Coronary artery (tissue), 2 donors: ENCODE results near the gene PHKA1.

Source experiments
- DNase-seq: peaks from one replicate; pipeline ENCODE4 v3.0.0-alpha.2; 2017; ENCODE audit warnings: low spot score
- H3K27ac ChIP-seq, 2 donors: fragments of 200-600 bp; sonication (generic); one replicate each; pipeline ENCODE4 v1.5.1; 2016 to 2019
- H3K4me3 ChIP-seq: fragments of 200-600 bp; sonication (generic); 2 replicates; pipeline ENCODE4 v1.5.1; 2016; ENCODE audit warnings: mild to moderate bottlenecking, moderate library complexity
- CTCF ChIP-seq: fragments of 200-600 bp; sonication (generic); IDR thresholded peaks from one replicate; pipeline ENCODE4 v1.5.1; 2019; ENCODE audit warnings: antibody characterized with exemption

Gene PHKA1

GRCh38 chrX:72713130-72713529 is 976 bp downstream of the PHKA1 start:
- no peak for TF ChIP-seq CTCF
- Histone ChIP-seq H3K27ac (peak overlapping the region; percentile 84 to 91), H3K4me3 (peak overlapping the region; percentile 70)
- DNase-seq, result no peak

DNA sequence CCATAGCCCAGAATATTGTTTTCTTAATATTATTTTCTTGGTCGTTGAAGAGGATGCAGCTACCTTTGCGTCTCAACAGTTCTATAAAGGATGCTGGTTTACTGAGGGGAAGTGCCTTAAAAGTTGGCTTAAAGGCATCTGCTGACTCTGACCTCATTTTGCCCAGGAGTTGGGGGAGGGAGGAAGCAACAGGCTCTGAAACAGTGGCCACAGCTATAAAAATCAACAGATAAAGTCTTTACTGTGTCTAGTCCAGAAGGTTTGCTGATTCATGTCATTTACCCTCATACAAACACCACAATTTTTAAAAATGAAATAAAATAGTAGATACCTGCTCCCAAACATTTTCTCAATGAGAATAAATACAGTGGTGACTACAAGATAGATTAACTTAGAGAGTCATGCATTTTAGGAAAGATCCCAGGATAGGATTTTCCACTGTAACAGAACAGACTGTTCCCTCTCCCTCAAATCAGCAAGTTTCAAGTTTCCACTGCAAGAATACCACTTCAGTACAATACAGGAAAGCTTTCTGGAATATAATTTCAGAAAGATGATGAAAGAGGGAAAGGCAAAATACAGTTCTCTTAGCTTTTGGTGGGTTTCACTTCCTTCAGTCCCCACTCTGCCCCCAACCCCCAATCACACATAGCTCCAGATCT is 1.9 kb downstream of the PHKA1 start:
- no peak for DNase-seq
- H3K4me3 ChIP-seq, result no peak overlapping the region
- TF ChIP-seq CTCF, result no peak
- H3K27ac ChIP-seq, result peak overlapping the region; percentile 84 to 91

DNA sequence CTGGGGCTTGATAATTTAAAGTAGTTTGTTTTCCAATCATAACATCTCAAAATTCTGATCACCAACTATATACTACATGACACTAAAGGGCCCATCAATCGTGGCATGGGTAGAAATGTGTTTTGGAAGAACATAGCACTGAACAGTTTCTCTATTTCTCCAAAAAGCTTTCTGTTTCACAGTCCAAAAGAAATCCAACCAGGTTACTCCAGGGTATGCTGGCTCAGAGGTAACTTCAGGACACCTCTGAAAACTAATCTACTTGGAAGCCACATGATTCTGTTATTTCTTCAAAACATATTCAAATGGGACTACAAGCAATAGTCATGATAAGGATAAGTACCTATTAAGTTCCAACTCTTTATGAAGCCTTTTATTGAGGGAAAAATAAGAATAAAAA is 8.3 kb downstream of the PHKA1 start:
- no peak for DNase-seq
- no peak for TF ChIP-seq CTCF
- Histone ChIP-seq H3K4me3 (no peak overlapping the region), H3K27ac (no peak overlapping the region)

GRCh38 chrX:72705111-72705510 is 9.0 kb downstream of the PHKA1 start:
- DNase-seq, result no peak
- TF ChIP-seq CTCF, result no peak
- H3K27ac ChIP-seq, result peak overlapping the region in 1 of 2 donors; percentile 7
- H3K4me3 ChIP-seq, result no peak overlapping the region

- Histone ChIP-seq H3K27ac (no peak overlapping the region), H3K4me3 (no peak overlapping the region)
- no peak for TF ChIP-seq CTCF
- no peak for DNase-seq
Measured at GRCh38 chrX:72694170-72694569, 19.9 kb downstream of the PHKA1 start.

DNA sequence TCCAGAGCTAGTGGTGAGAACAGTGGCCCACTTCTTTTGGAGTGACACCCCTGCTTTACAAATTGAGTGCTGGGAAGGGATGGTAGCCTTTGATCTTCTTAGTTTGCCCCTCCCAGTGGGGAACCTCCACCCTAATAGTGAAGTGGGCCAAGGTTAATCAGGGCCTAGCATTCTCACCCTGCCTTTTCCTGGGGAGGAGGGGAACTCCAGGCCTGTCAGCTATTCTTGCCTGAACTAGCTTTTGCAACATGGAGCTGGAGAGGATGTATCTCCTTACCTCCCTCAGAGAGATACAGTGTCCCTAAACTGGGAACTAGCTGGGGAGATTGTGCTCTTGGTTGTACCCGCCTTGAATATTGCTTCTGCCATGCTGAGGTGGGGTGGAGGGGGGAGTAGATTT is 20.6 kb downstream of the PHKA1 start:
- Histone ChIP-seq H3K4me3 (no peak overlapping the region), H3K27ac (no peak overlapping the region)
- DNase-seq, result no peak
- no peak for TF ChIP-seq CTCF

DNA sequence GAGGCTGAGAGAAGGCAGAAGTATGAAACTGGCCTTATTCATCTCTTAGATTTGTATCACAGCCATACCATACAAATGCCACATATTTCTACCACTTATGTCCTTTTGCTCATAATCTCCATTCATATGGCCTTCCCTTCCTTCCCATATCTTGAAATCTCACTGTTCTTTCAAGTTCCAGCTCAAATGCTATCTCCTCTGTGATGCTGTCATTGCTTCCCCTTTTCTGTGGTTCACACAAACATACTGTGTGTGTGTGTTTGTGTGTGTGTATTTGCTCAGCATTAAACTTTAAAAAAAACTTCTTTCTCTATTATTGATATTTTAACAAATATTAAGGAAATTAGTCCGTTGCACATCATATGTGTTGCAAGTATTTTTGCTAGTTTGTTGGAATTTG is 26.7 kb downstream of the PHKA1 start:
- Histone ChIP-seq H3K4me3 (no peak overlapping the region), H3K27ac (no peak overlapping the region)
- DNase-seq, result no peak
- TF ChIP-seq CTCF, result no peak
